ENCODE results near the gene NACC1. TPM values are rescaled to one million over a fixed set of nuclear protein-coding genes. Genes with fewer than 3 reads are reported as not detected.

NACC1 gene
- polyA plus RNA-seq, 3 donors: 7.9 to 21.0 (median 16.1) TPM

GRCh38 chr19:13085666-13086065 lies 32.4 kb upstream of the NACC1 start:
- no peak overlapping the region for H3K27ac ChIP-seq (ENCODE audit: low read depth, low read length)
- WGBS, 3 donors: 41 to 58% (median 42%) methylated on average over 7 of the region's 7 CpGs

DNA sequence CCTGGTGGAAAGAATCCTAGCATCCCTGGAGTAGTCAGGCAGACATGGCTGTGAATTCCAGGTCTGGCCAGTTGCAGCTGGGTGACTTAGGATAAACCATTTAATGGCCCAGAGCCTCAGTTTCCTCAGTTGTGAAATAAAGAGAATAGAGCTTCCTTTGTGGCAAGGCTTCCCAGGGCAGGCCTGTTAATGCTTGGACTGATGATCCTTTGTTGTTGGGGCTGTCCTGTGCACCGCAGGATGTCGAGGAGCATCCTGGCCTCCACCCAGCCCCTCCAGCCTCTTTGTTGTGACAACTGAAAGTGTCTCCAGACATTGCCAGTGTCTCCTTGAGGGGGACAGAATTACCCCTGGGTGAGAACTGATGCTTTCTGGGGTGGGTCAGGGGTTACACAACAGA lies 31.7 kb upstream of the NACC1 start:
- no peak overlapping the region for H3K27ac ChIP-seq (ENCODE audit: low read depth, low read length)
- WGBS, 3 donors: 79 to 95% (median 87%) methylated on average over 2 of the region's 2 CpGs

DNA sequence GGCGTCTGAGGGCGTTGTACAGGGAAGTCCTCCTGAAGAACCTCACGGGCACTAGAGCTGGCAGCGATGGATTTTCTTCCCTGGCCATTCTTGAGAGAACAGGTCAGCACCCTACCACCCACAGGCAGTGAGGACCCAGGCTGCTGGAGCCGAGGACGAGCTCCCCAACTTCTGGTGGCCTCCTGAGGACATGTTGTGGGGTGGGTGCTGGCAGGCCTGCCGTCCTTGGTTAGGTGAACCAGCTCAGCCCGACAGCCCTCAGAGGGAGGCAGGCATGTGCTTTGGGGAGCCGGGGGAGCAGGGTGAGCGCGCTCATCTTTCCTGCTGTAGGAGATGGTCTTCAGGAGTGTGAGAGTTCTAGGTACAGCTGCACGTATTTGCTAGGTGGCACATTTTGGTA lies 30.8 kb upstream of the NACC1 start:
- H3K27ac ChIP-seq (ENCODE audit: low read depth, low read length): no peak overlapping the region
- WGBS, 3 donors: 88 to 92% (median 92%) methylated on average over 12 of the region's 12 CpGs

GRCh38 chr19:13087795-13088537 lies 30.1 kb upstream of the NACC1 start:
- WGBS, 3 donors: 89 to 94% (median 90%) methylated on average over 36 to 37 of the region's 37 CpGs
- no peak overlapping the region for H3K27ac ChIP-seq (ENCODE audit: low read depth, low read length)

DNA sequence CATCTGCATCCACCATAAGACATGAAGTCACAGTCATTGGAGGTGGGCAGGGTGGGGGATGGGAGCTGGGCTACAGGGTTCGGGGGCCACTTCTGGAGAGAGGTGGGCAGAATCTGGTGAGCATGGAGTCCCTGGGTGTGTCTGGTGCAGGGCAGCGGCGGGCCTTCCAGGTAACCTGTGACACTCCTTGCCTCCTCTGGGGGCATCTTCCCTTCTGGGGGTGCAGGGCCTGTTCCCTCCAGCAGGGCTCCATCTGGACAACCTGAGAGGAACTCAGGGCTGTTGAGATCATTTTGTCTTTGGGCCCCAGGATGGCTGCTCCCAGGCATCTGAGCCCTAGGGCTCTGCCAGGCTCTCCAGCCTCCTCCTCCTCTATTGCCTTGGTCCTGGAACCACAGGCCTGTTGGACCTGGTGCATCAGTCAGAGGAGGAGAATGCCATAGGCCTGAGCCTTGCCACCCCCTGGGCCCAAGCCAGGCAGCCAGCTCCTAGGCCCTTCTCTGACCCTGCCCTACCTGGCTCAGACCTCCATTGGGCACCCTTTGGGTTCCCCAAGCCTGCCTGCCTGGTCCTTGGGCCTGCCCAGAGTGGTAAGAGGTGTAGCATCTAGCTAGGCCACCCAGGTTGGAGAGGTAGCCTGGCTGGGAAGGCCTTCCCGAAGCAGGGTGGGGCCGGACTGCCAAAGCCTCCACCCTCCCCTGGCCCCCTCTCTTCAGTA lies 28.8 kb upstream of the NACC1 start:
- no peak overlapping the region for H3K27ac ChIP-seq (ENCODE audit: low read depth, low read length)
- 88 to 92% (median 90%) methylated on average over 5 of the region's 5 CpGs for WGBS, 3 donors

GRCh38 chr19:13089857-13090507 lies 28.1 kb upstream of the NACC1 start:
- WGBS, 3 donors: 87 to 92% (median 89%) methylated on average over 11 to 12 of the region's 12 CpGs

DNA sequence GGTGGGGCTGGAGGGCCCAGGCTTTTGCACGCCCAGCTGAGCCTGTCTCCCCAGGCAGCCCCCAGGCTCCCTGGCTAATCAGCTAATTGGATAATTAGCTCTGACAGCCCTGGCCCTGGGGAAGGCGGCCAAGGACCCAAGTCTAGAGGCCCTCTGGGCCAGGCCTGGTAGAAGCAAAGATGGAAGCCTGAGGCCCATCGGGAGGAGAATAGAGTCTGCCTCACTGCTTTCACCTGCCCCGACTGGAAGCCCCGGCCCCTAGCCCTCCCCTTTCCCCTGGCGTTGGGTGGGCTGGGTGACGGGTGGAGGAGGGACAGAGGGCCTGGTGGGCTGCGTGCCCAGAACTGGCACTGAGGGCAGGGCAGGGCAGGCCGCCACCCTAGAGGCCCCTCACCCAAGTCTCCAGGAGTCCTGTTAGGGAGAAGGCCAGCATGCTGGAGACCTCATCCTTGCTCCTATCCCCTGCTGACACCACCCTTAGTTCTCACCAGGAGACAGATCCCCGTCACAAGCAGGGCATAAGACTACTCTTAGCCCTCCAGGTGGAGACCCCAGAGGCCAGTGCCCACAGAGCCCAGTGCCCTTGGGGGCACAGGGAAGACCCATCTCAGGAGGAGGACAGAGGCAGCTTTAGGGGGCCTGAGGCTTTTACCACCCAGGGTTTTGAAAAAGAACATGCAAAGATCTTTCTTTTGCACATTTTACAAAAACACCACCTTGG lies 27.4 kb upstream of the NACC1 start:
- WGBS, 3 donors: 73 to 93% (median 81%) methylated on average over 9 to 10 of the region's 10 CpGs
- no peak overlapping the region for H3K27ac ChIP-seq (ENCODE audit: low read depth, low read length)

More at GRCh38 chr19:13089857-13090507, 28.1 kb upstream of the NACC1 start:
- no peak overlapping the region for H3K27ac ChIP-seq (ENCODE audit: low read depth, low read length)

- H3K27ac ChIP-seq (ENCODE audit: low read depth, low read length): peak overlapping the region; percentile 25
- 48 to 68% (median 54%) methylated on average over 19 to 25 of the region's 25 CpGs for WGBS, 3 donors
Observed at GRCh38 chr19:13091400-13092157, 26.5 kb upstream of the NACC1 start.

DNA sequence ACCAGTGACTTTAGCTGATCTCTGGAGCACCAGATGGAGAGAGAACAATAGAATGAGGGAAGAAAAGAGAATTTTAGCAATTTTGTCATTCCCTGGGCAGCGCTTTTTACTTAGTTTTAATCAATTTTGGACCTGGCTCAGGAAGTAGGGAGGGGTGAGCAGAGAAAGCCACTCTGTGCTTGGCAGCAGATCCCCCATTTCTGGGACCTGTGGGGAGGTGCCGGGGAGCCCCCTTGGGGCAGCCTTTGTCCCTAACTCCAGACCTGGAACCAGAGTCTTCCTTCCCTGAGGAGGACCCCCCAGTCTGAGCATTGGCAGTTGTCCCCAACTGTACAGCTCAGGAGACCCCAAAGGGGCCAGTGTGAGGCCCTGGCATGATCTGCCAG lies 25.9 kb upstream of the NACC1 start:
- peak overlapping the region; percentile 25 for H3K27ac ChIP-seq (ENCODE audit: low read depth, low read length)
- WGBS, 3 donors: 60 to 95% (median 79%) methylated on average over 2 of the region's 2 CpGs

DNA sequence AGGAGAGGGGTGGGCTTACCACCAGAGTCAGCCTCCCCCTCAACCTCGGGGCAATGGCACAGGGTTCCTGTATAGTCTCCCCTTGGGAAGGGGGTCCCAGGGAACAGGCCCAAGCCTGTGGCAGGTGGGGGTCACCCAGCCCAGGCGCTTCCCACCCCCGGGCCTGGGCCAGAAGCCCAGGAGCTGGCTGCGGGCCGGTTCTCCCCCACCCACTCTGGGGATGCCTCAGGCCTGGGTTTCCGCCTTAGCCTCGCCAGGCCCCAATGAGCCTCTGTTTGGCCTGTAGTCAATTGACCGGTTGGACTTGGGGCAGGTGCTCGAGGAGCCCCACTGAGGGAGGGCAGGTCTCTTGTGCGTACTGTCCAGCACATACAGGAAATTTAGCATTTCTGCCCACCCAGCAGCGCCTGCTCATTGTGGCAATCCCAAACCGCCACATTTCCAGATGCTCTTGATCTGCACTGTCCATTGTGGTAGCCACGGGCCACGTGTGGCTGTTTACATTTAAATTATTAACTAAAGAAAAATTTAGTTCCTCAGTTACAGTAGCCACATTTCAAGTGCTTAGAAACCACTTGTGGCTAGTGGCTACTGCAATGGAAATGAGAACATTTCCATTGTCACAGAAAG lies 25.3 kb upstream of the NACC1 start:
- WGBS, 3 donors: 65 to 81% (median 66%) methylated on average over 13 to 14 of the region's 14 CpGs
- no peak overlapping the region for H3K27ac ChIP-seq (ENCODE audit: low read depth, low read length)

DNA sequence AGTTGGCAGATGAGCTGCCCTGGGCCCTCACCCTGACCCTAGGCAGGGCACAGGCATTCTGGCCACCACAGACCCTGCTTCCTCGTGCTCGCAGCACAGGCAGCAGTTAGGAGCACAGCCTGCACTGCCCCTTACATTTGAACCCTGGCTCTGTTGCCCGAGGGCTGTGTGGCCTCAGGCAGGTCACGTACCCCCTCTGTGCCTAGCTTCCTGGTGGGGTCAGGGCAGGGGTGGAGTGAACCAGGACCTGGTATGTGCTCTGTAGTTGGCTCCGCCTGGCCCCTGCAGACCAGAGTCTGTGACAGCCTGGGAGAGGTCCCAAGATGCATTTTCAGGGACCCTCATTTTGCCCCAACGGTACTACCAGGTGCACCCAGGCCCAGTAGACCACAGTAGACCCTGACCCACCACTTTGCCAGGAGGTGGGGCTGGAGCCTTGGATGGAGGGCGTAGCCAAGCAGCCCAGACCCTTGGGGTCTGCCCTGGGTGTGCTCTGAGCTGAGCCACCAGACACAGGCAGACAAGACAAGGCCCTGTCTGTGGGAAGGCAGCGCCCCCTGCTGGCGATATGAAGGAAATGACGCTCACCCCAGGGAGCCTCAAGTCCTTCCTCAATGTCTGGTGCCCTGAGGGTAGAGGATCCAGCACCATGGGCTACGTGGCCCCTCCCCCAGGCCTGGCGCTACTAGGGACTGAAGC lies 24.5 kb upstream of the NACC1 start:
- H3K27ac ChIP-seq (ENCODE audit: low read depth, low read length): no peak overlapping the region
- WGBS, 3 donors: 41 to 47% (median 42%) methylated on average over 12 of the region's 12 CpGs

- WGBS, 3 donors: 41 to 49% (median 46%) methylated on average over 5 of the region's 5 CpGs
- no peak overlapping the region for H3K27ac ChIP-seq (ENCODE audit: low read depth, low read length)
Observed at GRCh38 chr19:13094106-13094504, 24.0 kb upstream of the NACC1 start.

- WGBS, 3 donors: 36 to 72% (median 52%) methylated on average over 14 to 15 of the region's 16 CpGs
- no peak overlapping the region for H3K27ac ChIP-seq (ENCODE audit: low read depth, low read length)
Observed at GRCh38 chr19:13094771-13095392, 23.2 kb upstream of the NACC1 start.

DNA sequence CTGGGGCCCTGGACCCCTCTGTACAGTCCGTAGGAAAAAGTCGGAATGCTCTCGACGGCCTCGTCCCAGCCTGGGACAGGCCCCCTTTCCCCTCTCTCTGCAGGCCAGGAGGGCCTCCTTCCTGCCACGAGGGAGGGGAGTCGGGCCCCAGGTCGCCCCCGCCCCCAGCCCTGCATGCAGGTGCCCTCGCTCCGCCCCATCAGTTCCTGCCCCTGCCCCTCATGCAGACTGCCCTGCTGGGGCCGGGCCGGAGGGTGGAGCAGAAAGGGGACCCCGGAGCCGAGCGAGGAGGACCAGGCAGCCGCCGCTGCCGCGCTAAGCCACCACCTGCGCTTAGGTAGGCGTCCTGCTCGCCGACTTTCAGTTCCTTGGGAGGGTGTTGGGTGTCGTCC lies 22.7 kb upstream of the NACC1 start:
- WGBS, 3 donors: 44 to 83% (median 46%) methylated on average over 21 to 25 of the region's 25 CpGs
- no peak overlapping the region for H3K27ac ChIP-seq (ENCODE audit: low read depth, low read length)

DNA sequence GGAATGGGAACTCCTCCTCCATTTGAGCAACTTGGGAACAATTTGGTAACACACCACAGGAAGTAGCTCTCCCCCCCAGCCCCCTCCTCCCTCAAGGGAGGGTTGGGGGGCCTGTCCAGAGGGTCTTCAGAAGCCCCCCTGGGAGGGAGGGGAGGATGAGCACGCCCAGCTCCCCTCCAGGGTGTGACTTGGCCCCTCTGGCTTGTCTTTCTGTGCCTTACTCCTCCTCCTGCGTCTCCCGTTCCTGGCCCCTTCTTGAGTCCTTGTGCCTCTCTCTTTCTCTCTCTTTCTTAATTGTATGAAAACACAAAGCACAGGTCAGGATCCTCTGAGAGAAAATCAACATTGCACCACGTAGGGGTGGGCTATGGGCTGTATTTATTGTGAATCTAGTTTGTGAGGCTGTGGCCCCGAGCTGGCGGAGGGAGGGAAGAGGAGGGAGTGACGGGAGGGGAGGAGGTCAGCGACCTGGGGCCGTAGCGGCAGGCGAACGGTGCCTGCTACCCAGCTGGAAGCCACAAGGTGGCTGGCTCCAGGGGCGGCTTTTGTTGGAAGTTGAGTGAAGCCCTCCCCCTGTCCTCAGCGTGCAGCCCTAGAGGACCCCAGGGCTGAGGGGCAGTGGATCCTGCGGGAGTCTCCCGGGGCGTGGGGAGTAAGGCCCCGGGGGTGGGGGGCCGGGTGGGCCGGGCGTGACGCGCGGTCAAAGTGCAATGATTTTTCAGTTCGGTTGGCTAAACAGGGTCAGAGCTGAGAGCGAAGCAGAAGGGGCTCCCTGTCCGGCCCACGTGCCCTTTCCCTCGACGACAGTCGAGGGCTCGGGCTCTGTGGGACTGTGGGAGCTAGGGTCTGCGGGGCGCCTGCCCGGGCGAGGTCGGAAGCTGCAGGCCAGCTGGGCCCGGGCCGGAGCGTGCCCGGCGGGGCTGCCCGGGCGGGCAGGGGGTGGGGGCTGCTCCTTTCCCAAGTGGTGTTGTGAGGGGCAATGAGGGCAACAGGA lies 21.8 kb upstream of the NACC1 start:
- 37 to 63% (median 55%) methylated on average over 38 to 44 of the region's 44 CpGs for WGBS, 3 donors
- H3K27ac ChIP-seq (ENCODE audit: low read depth, low read length): no peak overlapping the region

DNA sequence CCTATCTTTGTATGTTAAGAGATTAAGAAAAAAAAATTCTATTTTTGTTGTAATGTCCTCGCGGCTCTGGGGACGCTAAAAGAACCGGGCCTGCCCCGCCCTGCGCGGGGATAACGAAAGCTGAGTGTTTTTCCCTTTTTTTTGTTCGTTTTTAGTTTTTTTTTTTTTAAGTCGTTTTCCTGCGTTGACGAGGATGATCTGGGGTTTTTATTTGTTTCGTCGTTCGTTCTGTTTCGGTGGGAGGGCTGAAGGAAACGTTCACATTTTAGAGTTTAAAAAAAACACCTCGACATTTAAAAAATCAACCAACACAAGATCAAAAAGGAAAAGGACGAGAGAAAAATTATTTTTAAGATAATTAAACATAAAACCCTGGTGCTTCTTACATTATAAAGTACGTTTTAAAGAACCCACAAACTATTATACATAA lies 21.0 kb upstream of the NACC1 start:
- H3K27ac ChIP-seq (ENCODE audit: low read depth, low read length): no peak overlapping the region
- WGBS, 3 donors: 33 to 44% (median 40%) methylated on average over 20 of the region's 20 CpGs

Data from adipose tissue (tissue), 3 donors.